Central memory CD8-positive, alpha-beta T cell (primary cell): ENCODE data around the gene C19orf67.

ENCODE experiments used
- ATAC-seq: fragments of 150-1000 bp; cut with Tn5 transposase; replicated peaks from 2 replicates; pipeline ENCODE4 v1.10.0; 2022; ENCODE audit warnings: mild to moderate bottlenecking, moderate FRiP score, moderate number of reproducible peaks; ENCODE audit not compliant: poor library complexity, severe bottlenecking; ENCODE audit errors: extremely low read depth
- DNase-seq, 2 donors: peaks; one replicate each; pipeline ENCODE4 v3.0.0; 2021; ENCODE audit warnings: low spot score in 2 of 2
- H3K27ac Mint-ChIP-seq: one replicate; pipeline ENCODE4 v1.8.0; 2022; ENCODE audit warnings: low read depth, mild to moderate bottlenecking, moderate library complexity, mixed read lengths
- H3K27me3 Mint-ChIP-seq: one replicate; pipeline ENCODE4 v1.8.0; 2022; ENCODE audit warnings: mixed read lengths
- H3K36me3 Mint-ChIP-seq: one replicate; pipeline ENCODE4 v1.8.0; 2022; ENCODE audit warnings: mild to moderate bottlenecking, moderate library complexity, mixed read lengths; ENCODE audit not compliant: insufficient read depth
- H3K4me1 Mint-ChIP-seq: one replicate; pipeline ENCODE4 v1.8.0; 2022; ENCODE audit warnings: mixed read lengths
- H3K4me3 Mint-ChIP-seq: one replicate; pipeline ENCODE4 v1.8.0; 2022; ENCODE audit warnings: mild to moderate bottlenecking, moderate library complexity, mixed read lengths
- H3K9me3 Mint-ChIP-seq: one replicate; pipeline ENCODE4 v1.8.0; 2022; ENCODE audit warnings: mixed read lengths

Gene C19orf67

GRCh38 chr19:14072535-14073260, 12.9 kb downstream of the C19orf67 start, which contains the start of gene MISP3:
Gene MISP3, plus strand, starts transcription at chr19:14072786. Its CDS starts 524 bp downstream, at chr19:14073310.
- H3K27me3 Mint-ChIP-seq, result no peaks in the 10 kb centered on the region
- DNase-seq, result no peak
- ATAC-seq, result peak; percentile 10
- H3K9me3 Mint-ChIP-seq, result no peaks in the 10 kb centered on the region
- peaks cover 14% of the 10 kb centered on the region for H3K36me3 Mint-ChIP-seq
- peak within 1 kb of the TSS; percentile 97 for H3K27ac Mint-ChIP-seq
- peaks cover 15% of the 10 kb centered on the region for H3K4me1 Mint-ChIP-seq
- H3K4me3 Mint-ChIP-seq, result peak within 1 kb of the TSS; percentile 98

GRCh38 chr19:14070268-14071050, 15.1 kb downstream of the C19orf67 start:
- Mint-ChIP-seq H3K36me3 (peaks cover 10% of the 10 kb centered on the region), H3K4me1 (peaks cover 15% of the 10 kb centered on the region), H3K27me3 (peaks cover 10% of the 10 kb centered on the region), H3K4me3 (peak overlapping the region; percentile 43), H3K9me3 (no peaks in the 10 kb centered on the region), H3K27ac (peak overlapping the region; percentile 55)
- no peak for DNase-seq
- no peak for ATAC-seq

GRCh38 chr19:14066134-14066533, 19.4 kb downstream of the C19orf67 start:
- Mint-ChIP-seq H3K4me1 (no peaks in the 10 kb centered on the region), H3K4me3 (no peak overlapping the region), H3K27me3 (peaks cover 16% of the 10 kb centered on the region), H3K36me3 (no peaks in the 10 kb centered on the region), H3K27ac (no peak overlapping the region), H3K9me3 (no peaks in the 10 kb centered on the region)
- DNase-seq, result no peak
- ATAC-seq, result no peak

- Mint-ChIP-seq H3K27me3 (peaks cover 46% of the 10 kb centered on the region), H3K9me3 (no peaks in the 10 kb centered on the region), H3K27ac (no peak overlapping the region), H3K4me1 (peaks cover 12% of the 10 kb centered on the region), H3K4me3 (no peak overlapping the region), H3K36me3 (peaks cover 2% of the 10 kb centered on the region)
- no peak for DNase-seq
- no peak for ATAC-seq
Observed at GRCh38 chr19:14063105-14063504, 22.5 kb downstream of the C19orf67 start.

- no peak for ATAC-seq
- Mint-ChIP-seq H3K4me3 (no peak overlapping the region), H3K27ac (no peak overlapping the region), H3K4me1 (peaks cover 16% of the 10 kb centered on the region), H3K27me3 (peaks cover 52% of the 10 kb centered on the region), H3K9me3 (no peaks in the 10 kb centered on the region), H3K36me3 (peaks cover 2% of the 10 kb centered on the region)
- no peak for DNase-seq
Observed at GRCh38 chr19:14062558-14062855, 23.1 kb downstream of the C19orf67 start.

- no peaks in the 10 kb centered on the region for H3K9me3 Mint-ChIP-seq
- H3K27me3 Mint-ChIP-seq, result peaks cover 52% of the 10 kb centered on the region
- H3K4me1 Mint-ChIP-seq, result peaks cover 16% of the 10 kb centered on the region
- H3K36me3 Mint-ChIP-seq, result peaks cover 2% of the 10 kb centered on the region
- DNase-seq (no peak), ATAC-seq (no peak)
- H3K4me3 Mint-ChIP-seq, result no peak within 1 kb of the TSS
- no peak within 1 kb of the TSS for H3K27ac Mint-ChIP-seq
Observed at GRCh38 chr19:14061751-14062557, 23.6 kb downstream of the C19orf67 start, which contains the start of gene PALM3. Gene PALM3, minus strand, starts transcription at chr19:14062076. Its CDS starts 96 bp downstream, at chr19:14061980.

- DNase-seq (no peak), ATAC-seq (no peak)
- peaks cover 16% of the 10 kb centered on the region for H3K4me1 Mint-ChIP-seq
- H3K9me3 Mint-ChIP-seq, result no peaks in the 10 kb centered on the region
- H3K36me3 Mint-ChIP-seq, result peaks cover 2% of the 10 kb centered on the region
- H3K27me3 Mint-ChIP-seq, result peaks cover 48% of the 10 kb centered on the region
- H3K4me3 Mint-ChIP-seq, result no peak overlapping the region
- no peak overlapping the region for H3K27ac Mint-ChIP-seq
Observed at GRCh38 chr19:14061081-14061749, 24.4 kb downstream of the C19orf67 start.

- Mint-ChIP-seq H3K9me3 (no peaks in the 10 kb centered on the region), H3K27ac (no peak overlapping the region), H3K4me1 (peaks cover 26% of the 10 kb centered on the region), H3K4me3 (no peak overlapping the region), H3K27me3 (peaks cover 42% of the 10 kb centered on the region), H3K36me3 (peaks cover 3% of the 10 kb centered on the region)
- DNase-seq (no peak), ATAC-seq (no peak)
Observed at GRCh38 chr19:14059652-14060155, 25.9 kb downstream of the C19orf67 start.

- Mint-ChIP-seq H3K36me3 (peaks cover 3% of the 10 kb centered on the region), H3K27ac (no peak overlapping the region), H3K27me3 (peaks cover 42% of the 10 kb centered on the region), H3K4me1 (peaks cover 27% of the 10 kb centered on the region), H3K4me3 (peak overlapping the region; percentile 60), H3K9me3 (no peaks in the 10 kb centered on the region)
- ATAC-seq (no peak), DNase-seq (peak in 1 of 2 donors; percentile 49)
Observed at GRCh38 chr19:14059093-14059480, 26.5 kb downstream of the C19orf67 start.

GRCh38 chr19:14058182-14059092, 27.1 kb downstream of the C19orf67 start:
- H3K4me1 Mint-ChIP-seq, result peaks cover 27% of the 10 kb centered on the region
- ATAC-seq (no peak), DNase-seq (no peak)
- peaks cover 42% of the 10 kb centered on the region for H3K27me3 Mint-ChIP-seq
- H3K9me3 Mint-ChIP-seq, result no peaks in the 10 kb centered on the region
- H3K36me3 Mint-ChIP-seq, result peaks cover 3% of the 10 kb centered on the region
- H3K27ac Mint-ChIP-seq, result no peak overlapping the region
- H3K4me3 Mint-ChIP-seq, result peak overlapping the region; percentile 60

- H3K27ac Mint-ChIP-seq, result no peak overlapping the region
- H3K4me3 Mint-ChIP-seq, result peak overlapping the region; percentile 45
- peaks cover 13% of the 10 kb centered on the region for H3K36me3 Mint-ChIP-seq
- DNase-seq (no peak), ATAC-seq (no peak)
- H3K9me3 Mint-ChIP-seq, result no peaks in the 10 kb centered on the region
- H3K27me3 Mint-ChIP-seq, result peaks cover 42% of the 10 kb centered on the region
- H3K4me1 Mint-ChIP-seq, result peaks cover 27% of the 10 kb centered on the region
Observed at GRCh38 chr19:14056741-14057356, 28.7 kb downstream of the C19orf67 start.
